ENCODE measurements around the gene ACAD9.

ACAD9 gene

GRCh38 chr3:128936341-128936740 is 56.9 kb downstream of the ACAD9 start:
- H3K4me2 ChIP-seq (ENCODE audit: low read length), result no peak overlapping the region
- no peak overlapping the region for H3K27ac ChIP-seq (ENCODE audit: low read depth, low read length, poor library complexity, severe bottlenecking)
- H2AFZ ChIP-seq (ENCODE audit: low read length), result no peak overlapping the region

GRCh38 chr3:128940252-128940651 is 60.8 kb downstream of the ACAD9 start:
- Histone ChIP-seq H3K27me3 (ENCODE audit: insufficient read depth, low read length) (peaks cover 10% of the 10 kb centered on the region; the same call in 1 of the 2 replicates), H3K4me3 (ENCODE audit: low read depth, low read length, poor library complexity, severe bottlenecking) (no peak overlapping the region), H2AFZ (ENCODE audit: low read length) (no peak overlapping the region), H3K27ac (ENCODE audit: low read depth, low read length, poor library complexity, severe bottlenecking) (no peak overlapping the region), H3K4me2 (ENCODE audit: low read length) (no peak overlapping the region), H4K20me1 (ENCODE audit: insufficient read depth, low read length) (no peaks in the 10 kb centered on the region), H3K9ac (ENCODE audit: low read length) (no peak overlapping the region), H3K4me1 (ENCODE audit: insufficient read depth, low read length, severe bottlenecking) (no peaks in the 10 kb centered on the region), H3K79me2 (ENCODE audit: insufficient read depth, low read length) (no peaks in the 10 kb centered on the region), H3K36me3 (ENCODE audit: insufficient read depth, low read length) (no peaks in the 10 kb centered on the region), H3K9me2 (ENCODE audit: low read depth, low read length) (no peaks in the 10 kb centered on the region), H3K9me3 (ENCODE audit: low read length) (no peaks in the 10 kb centered on the region), H3F3A (ENCODE audit: insufficient read depth, low read length) (no peaks in the 10 kb centered on the region)
- TF ChIP-seq EZH2 (IDR thresholded peaks at IDR 0.05; ENCODE audit: borderline replicate concordance, low read length) (no peak), CTCF (IDR thresholded peaks at IDR 0.05; ENCODE audit: low read length) (no peak)

More at GRCh38 chr3:128936341-128936740, 56.9 kb downstream of the ACAD9 start:
- no peak overlapping the region for H3K9ac ChIP-seq (ENCODE audit: low read length)
- no peaks in the 10 kb centered on the region for H4K20me1 ChIP-seq (ENCODE audit: insufficient read depth, low read length)
- TF ChIP-seq EZH2 (IDR thresholded peaks at IDR 0.05; ENCODE audit: borderline replicate concordance, low read length) (no peak), CTCF (IDR thresholded peaks at IDR 0.05; ENCODE audit: low read length) (no peak)
- H3K4me3 ChIP-seq (ENCODE audit: low read depth, low read length, poor library complexity, severe bottlenecking), result no peak overlapping the region
- no peaks in the 10 kb centered on the region for H3K9me3 ChIP-seq (ENCODE audit: low read length)
- H3K27me3 ChIP-seq (ENCODE audit: insufficient read depth, low read length), result peaks cover 16% of the 10 kb centered on the region; the same call in 1 of the 2 replicates
- no peaks in the 10 kb centered on the region for H3K79me2 ChIP-seq (ENCODE audit: insufficient read depth, low read length)
- H3F3A ChIP-seq (ENCODE audit: insufficient read depth, low read length), result no peaks in the 10 kb centered on the region
- no peaks in the 10 kb centered on the region for H3K9me2 ChIP-seq (ENCODE audit: low read depth, low read length)
- no peaks in the 10 kb centered on the region for H3K4me1 ChIP-seq (ENCODE audit: insufficient read depth, low read length, severe bottlenecking)
- no peaks in the 10 kb centered on the region for H3K36me3 ChIP-seq (ENCODE audit: insufficient read depth, low read length)

GRCh38 chr3:128942161-128942952 is 62.9 kb downstream of the ACAD9 start:
- Histone ChIP-seq H4K20me1 (ENCODE audit: insufficient read depth, low read length) (no peaks in the 10 kb centered on the region), H3K4me3 (ENCODE audit: low read depth, low read length, poor library complexity, severe bottlenecking) (no peak overlapping the region)
- TF ChIP-seq EZH2 (IDR thresholded peaks at IDR 0.05; ENCODE audit: borderline replicate concordance, low read length), result no peak
- no peak for TF ChIP-seq CTCF (IDR thresholded peaks at IDR 0.05; ENCODE audit: low read length)

More at GRCh38 chr3:128942161-128942952, 62.9 kb downstream of the ACAD9 start:
- no peak overlapping the region for H3K4me2 ChIP-seq (ENCODE audit: low read length)
- no peaks in the 10 kb centered on the region for H3K79me2 ChIP-seq (ENCODE audit: insufficient read depth, low read length)
- H3K4me1 ChIP-seq (ENCODE audit: insufficient read depth, low read length, severe bottlenecking), result no peaks in the 10 kb centered on the region
- H3K9me2 ChIP-seq (ENCODE audit: low read depth, low read length), result no peaks in the 10 kb centered on the region
- H2AFZ ChIP-seq (ENCODE audit: low read length), result no peak overlapping the region
- no peak overlapping the region for H3K9ac ChIP-seq (ENCODE audit: low read length)
- no peaks in the 10 kb centered on the region for H3F3A ChIP-seq (ENCODE audit: insufficient read depth, low read length)
- H3K9me3 ChIP-seq (ENCODE audit: low read length), result no peaks in the 10 kb centered on the region
- H3K27ac ChIP-seq (ENCODE audit: low read depth, low read length, poor library complexity, severe bottlenecking), result no peak overlapping the region
- H3K36me3 ChIP-seq (ENCODE audit: insufficient read depth, low read length), result no peaks in the 10 kb centered on the region
- H3K27me3 ChIP-seq (ENCODE audit: insufficient read depth, low read length), result peaks cover 16% of the 10 kb centered on the region; the same call in 1 of the 2 replicates
